ENCODE measurements around the gene DESI1.

Gene DESI1

DNA sequence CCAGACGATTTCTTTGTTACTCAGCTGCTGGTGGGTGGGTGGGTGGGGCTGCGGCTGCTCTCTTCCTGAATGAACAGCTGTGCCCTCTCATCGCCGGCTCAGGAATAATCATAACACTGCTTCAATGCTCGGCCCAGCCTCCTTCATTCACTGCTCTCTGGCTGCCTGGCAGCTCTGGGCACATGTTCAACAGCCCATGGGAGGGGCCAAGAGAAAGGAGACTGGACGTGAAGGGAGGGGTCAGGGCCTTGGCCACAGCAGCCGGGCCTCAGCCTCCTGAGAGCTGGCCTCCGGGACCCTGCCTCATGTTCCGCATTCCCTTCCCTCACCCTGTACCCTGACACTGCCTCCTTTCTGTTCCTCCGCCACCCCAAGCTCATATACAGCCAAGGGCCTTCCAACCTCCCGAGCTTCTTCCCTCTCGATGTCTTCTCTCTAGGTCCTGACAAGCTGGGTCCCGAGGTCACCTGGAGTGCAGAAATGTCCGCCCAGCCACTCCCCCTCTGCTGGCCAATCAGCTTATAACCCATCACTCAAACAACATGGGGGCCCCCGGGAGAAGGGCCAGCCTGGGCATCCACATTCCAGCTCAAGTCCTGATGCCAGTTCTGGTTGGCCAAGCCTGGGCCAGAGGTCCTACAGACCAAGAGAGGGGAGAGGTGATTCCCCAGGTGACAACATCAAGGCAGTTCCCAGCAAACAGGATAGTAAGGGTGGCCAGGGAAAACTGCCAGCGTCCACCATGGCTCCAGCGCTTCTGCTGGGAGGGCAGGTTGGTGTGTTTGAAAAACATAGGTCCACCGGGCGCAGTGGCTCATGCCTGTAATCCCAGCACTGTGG lies 63.2 kb downstream of the DESI1 start:
- ChIA-PET POLR2A (ENCODE audit: low non-redundant PET) (no interaction called here), CTCF (interaction anchor here (0.6 kb wide), 1 partner anchor 39 kb away, joined by 3 read pairs; no protein-coding TSS in a partner anchor)
- peak overlapping the region; percentile 11; the same call in 1 of the 2 replicates for H3K27ac ChIP-seq
- DNase-seq (ENCODE audit: low spot score) = no peak
- TF ChIP-seq, protein P1, sequence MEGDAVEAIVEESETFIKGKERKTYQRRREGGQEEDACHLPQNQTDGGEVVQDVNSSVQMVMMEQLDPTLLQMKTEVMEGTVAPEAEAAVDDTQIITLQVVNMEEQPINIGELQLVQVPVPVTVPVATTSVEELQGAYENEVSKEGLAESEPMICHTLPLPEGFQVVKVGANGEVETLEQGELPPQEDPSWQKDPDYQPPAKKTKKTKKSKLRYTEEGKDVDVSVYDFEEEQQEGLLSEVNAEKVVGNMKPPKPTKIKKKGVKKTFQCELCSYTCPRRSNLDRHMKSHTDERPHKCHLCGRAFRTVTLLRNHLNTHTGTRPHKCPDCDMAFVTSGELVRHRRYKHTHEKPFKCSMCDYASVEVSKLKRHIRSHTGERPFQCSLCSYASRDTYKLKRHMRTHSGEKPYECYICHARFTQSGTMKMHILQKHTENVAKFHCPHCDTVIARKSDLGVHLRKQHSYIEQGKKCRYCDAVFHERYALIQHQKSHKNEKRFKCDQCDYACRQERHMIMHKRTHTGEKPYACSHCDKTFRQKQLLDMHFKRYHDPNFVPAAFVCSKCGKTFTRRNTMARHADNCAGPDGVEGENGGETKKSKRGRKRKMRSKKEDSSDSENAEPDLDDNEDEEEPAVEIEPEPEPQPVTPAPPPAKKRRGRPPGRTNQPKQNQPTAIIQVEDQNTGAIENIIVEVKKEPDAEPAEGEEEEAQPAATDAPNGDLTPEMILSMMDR (conservative IDR thresholded peaks at IDR 0.05; ENCODE audit: low read depth) = no peak

DNA sequence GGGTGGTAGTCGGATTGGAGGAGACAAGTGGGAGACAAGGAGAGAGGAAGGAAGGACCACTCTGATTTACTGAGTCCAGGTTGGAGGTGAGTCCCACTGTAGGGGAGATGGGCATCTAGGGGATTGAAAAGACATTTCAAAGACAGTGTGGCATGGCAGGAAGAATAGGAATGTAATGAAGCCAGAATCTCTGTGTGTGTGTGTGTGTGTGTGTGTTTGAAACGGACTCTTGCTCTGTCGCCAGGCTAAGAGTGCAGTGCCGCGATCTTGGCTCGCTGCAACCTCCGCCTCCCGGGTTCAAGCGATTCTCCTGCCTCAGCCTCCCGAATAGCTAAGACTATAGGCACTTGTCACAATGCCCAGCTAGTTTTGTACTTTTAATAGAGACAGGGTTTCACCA lies 64.3 kb downstream of the DESI1 start:
- no peak for DNase-seq (ENCODE audit: low spot score)
- ChIA-PET POLR2A (ENCODE audit: low non-redundant PET) (no interaction called here), CTCF (no interaction called here)
- TF ChIP-seq, protein P1 (conservative IDR thresholded peaks at IDR 0.05; ENCODE audit: low read depth) = no peak
- no peak overlapping the region for H3K27ac ChIP-seq

- POLR2A ChIA-PET (ENCODE audit: low non-redundant PET) = no interaction called here
- TF ChIP-seq, protein P1 (conservative IDR thresholded peaks at IDR 0.05; ENCODE audit: low read depth) = no peak
- CTCF ChIA-PET = no interaction called here
- no peak for DNase-seq (ENCODE audit: low spot score)
- no peak overlapping the region for H3K27ac ChIP-seq
Observed at GRCh38 chr22:41555325-41555982, 65.4 kb downstream of the DESI1 start.

DNA sequence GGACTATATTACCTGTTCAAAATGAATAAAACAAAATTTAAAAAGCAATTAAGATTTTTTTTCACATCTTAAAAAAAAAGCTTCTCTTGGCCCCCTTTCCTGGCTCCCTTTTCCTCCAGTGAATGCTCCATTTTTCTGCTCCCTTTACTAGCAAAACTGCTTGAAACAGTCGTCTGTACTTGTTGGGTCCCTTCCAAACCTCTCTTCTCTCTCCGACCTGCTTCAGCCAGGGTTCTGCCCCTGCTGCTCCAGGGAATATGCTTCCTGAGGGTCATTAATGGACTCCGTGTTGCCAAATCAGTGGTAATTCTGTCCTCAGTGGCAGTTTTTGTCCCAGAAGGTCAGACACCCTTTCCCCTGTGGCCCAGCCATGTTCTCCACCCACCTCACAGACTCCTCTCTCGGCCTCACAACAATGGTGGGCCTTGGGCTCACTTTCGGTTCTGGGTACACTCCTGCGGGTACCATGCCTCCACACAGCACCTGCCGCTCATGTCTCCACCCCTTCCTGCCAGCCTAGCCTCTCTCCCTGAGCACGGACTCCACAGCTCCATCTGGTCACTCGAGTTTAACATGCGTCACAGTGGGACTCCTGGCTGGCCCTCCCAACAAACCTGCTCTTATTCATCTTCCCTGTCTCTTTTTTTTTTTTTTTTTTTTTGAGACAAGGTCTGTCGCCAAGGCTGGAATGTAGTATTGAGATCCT lies 68.8 kb downstream of the DESI1 start:
- TF ChIP-seq, protein P1 (conservative IDR thresholded peaks at IDR 0.05; ENCODE audit: low read depth) = no peak
- ChIA-PET POLR2A (ENCODE audit: low non-redundant PET) (no interaction called here), CTCF (no interaction called here)
- H3K27ac ChIP-seq = no peak overlapping the region
- no peak for DNase-seq (ENCODE audit: low spot score)

GRCh38 chr22:41550952-41551491 lies 69.8 kb downstream of the DESI1 start:
- no peak for DNase-seq (ENCODE audit: low spot score)
- TF ChIP-seq, protein P1 (conservative IDR thresholded peaks at IDR 0.05; ENCODE audit: low read depth) = no peak
- CTCF ChIA-PET = interaction anchor here (0.9 kb wide), 1 partner anchor 24 kb away, joined by 4 read pairs; no protein-coding TSS in a partner anchor
- POLR2A ChIA-PET (ENCODE audit: low non-redundant PET) = no interaction called here
- no peak overlapping the region for H3K27ac ChIP-seq

DNA sequence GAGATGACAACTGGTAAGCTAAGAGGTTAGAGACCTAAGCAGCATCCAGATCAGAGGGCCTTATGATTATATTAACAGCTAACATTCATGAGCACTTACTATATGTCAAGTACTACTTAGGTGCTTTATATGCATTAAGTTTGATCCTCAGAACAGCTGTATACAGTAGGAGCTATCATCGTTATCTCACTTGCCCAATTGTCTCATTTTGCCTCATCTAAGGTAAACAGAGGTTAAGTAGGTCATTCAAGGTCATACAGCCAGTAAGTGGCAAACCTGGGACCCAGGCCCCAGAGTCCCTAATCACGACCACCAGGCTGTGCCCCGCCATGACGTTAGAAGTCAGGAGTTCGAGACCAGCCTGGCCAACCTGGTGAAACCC lies 72.0 kb downstream of the DESI1 start:
- CTCF ChIA-PET = interaction anchor here (0.6 kb wide), 1 partner anchor 71 kb away, joined by 3 read pairs; no protein-coding TSS in a partner anchor
- H3K27ac ChIP-seq = no peak overlapping the region
- no peak for DNase-seq (ENCODE audit: low spot score)
- TF ChIP-seq, protein P1 (conservative IDR thresholded peaks at IDR 0.05; ENCODE audit: low read depth) = no peak
- POLR2A ChIA-PET (ENCODE audit: low non-redundant PET) = no interaction called here
